GM23338 (cell line): ENCODE results near the gene FOXK2. TPM values are rescaled to one million over a fixed set of nuclear protein-coding genes. Genes with fewer than 3 reads are reported as not detected.
A peak's percentile ranks its signal among the peaks of the same experiment; 100 is the strongest.

ENCODE experiments used
- ATAC-seq: fragments of 200-7000 bp; cut with Tn5 transposase; 3 replicates; pipeline ENCODE4 v1.9.1; 2020
- DNase-seq: peaks from one replicate; pipeline ENCODE4 v3.0.0-alpha.2; 2015; ENCODE audit warnings: low spot score
- H2AFZ ChIP-seq: fragments of 200-600 bp; sonication (generic); 2 replicates; pipeline ENCODE4 v1.8.0; 2016; ENCODE audit warnings: antibody characterized with exemption, mild to moderate bottlenecking, moderate library complexity
- H3F3A ChIP-seq: fragments of 200-600 bp; sonication (generic); replicated peaks from 2 replicates; pipeline ENCODE4 v1.8.0; 2017; ENCODE audit warnings: antibody characterized with exemption, mixed run types, low read depth
- H3K27ac ChIP-seq: fragments of 200-600 bp; sonication (generic); 2 replicates; pipeline ENCODE4 v1.6.1; 2016; ENCODE audit warnings: low read depth
- H3K27me3 ChIP-seq: fragments of 200-600 bp; sonication (generic); 2 replicates; pipeline ENCODE4 v1.8.0; 2016; ENCODE audit warnings: mild to moderate bottlenecking, mixed run types, moderate library complexity; ENCODE audit not compliant: insufficient read depth
- H3K36me3 ChIP-seq: fragments of 200-600 bp; sonication (generic); 2 replicates; pipeline ENCODE4 v1.8.0; 2016; ENCODE audit warnings: mild to moderate bottlenecking; ENCODE audit not compliant: insufficient read depth
- H3K4me1 ChIP-seq: fragments of 200-600 bp; sonication (generic); 2 replicates; pipeline ENCODE4 v1.8.0; 2016; ENCODE audit warnings: mild to moderate bottlenecking, moderate library complexity; ENCODE audit not compliant: insufficient read depth
- H3K4me2 ChIP-seq: fragments of 200-600 bp; sonication (generic); 2 replicates; pipeline ENCODE4 v1.7.1; 2017; ENCODE audit warnings: mixed run types
- H3K4me3 ChIP-seq: fragments of 200-600 bp; sonication (generic); 2 replicates; pipeline ENCODE4 v1.6.1; 2016; ENCODE audit warnings: mixed run types
- H3K79me2 ChIP-seq: fragments of 200-600 bp; sonication (generic); replicated peaks from 2 replicates; pipeline ENCODE4 v1.8.0; 2017; ENCODE audit warnings: mild to moderate bottlenecking; ENCODE audit not compliant: insufficient read depth
- H3K9me2 ChIP-seq: fragments of 200-600 bp; sonication (generic); 2 replicates; pipeline ENCODE4 v1.8.0; 2017; ENCODE audit not compliant: insufficient read depth
- H4K20me1 ChIP-seq: fragments of 200-600 bp; sonication (generic); replicated peaks from 2 replicates; pipeline ENCODE4 v1.8.0; 2017; ENCODE audit warnings: mild to moderate bottlenecking; ENCODE audit not compliant: insufficient read depth
- H3K27ac Mint-ChIP-seq: 2 replicates; pipeline ENCODE4 v1.8.0; 2020; ENCODE audit warnings: inconsistent platforms, mild to moderate bottlenecking, moderate library complexity, mixed read lengths
- H3K27me3 Mint-ChIP-seq: 3 replicates; pipeline ENCODE4 v1.8.0; 2022; ENCODE audit warnings: low read depth, mild to moderate bottlenecking, moderate library complexity, mixed read lengths, inconsistent platforms; ENCODE audit not compliant: insufficient read depth, poor library complexity
- H3K36me3 Mint-ChIP-seq: 3 replicates; pipeline ENCODE4 v1.8.0; 2021; ENCODE audit warnings: low read depth, mild to moderate bottlenecking, inconsistent platforms, moderate library complexity, mixed read lengths
- H3K4me1 Mint-ChIP-seq: 3 replicates; pipeline ENCODE4 v1.8.0; 2020; ENCODE audit warnings: mild to moderate bottlenecking, inconsistent platforms, mixed read lengths
- H3K4me3 Mint-ChIP-seq: 3 replicates; pipeline ENCODE4 v1.8.0; 2021; ENCODE audit warnings: moderate library complexity, mild to moderate bottlenecking, inconsistent platforms, mixed read lengths
- H3K9me3 Mint-ChIP-seq: 3 replicates; pipeline ENCODE4 v1.8.0; 2020; ENCODE audit warnings: moderate library complexity, mild to moderate bottlenecking, inconsistent platforms, mixed read lengths
- CREB1 ChIP-seq: fragments of 250-450 bp; sonication (Bioruptor Pico); IDR thresholded peaks from 2 replicates; pipeline ENCODE4 v1.5.0; 2020; ENCODE audit warnings: low read depth, mild to moderate bottlenecking, moderate library complexity
- CTCF ChIP-seq, 2 experiments: fragments of 200-600 bp in 1 of 2; sonication (generic) in 1 of 2; conservative IDR thresholded peaks; 2 replicates each; pipeline versions ENCODE4 v1.5.1 to v1.6.1; 2016 to 2017; ENCODE audit warnings: antibody characterized with exemption in 2 of 2, low read depth in 2 of 2, mild to moderate bottlenecking in 2 of 2, moderate library complexity in 1 of 2
- EZH2 ChIP-seq: fragments of 200-600 bp; sonication (generic); IDR thresholded peaks from one replicate; pipeline ENCODE4 v1.8.0; 2017; ENCODE audit warnings: antibody characterized with exemption, mild to moderate bottlenecking, low read depth; ENCODE audit not compliant: unreplicated experiment
- EZH2phosphoT487 ChIP-seq: fragments of 200-600 bp; sonication (generic); IDR thresholded peaks from one replicate; pipeline ENCODE4 v1.8.1; 2018; ENCODE audit warnings: antibody characterized with exemption; ENCODE audit not compliant: unreplicated experiment
- JUNB ChIP-seq: IDR thresholded peaks from one replicate; pipeline ENCODE4 v1.6.1; 2016; ENCODE audit warnings: antibody characterized with exemption; ENCODE audit not compliant: unreplicated experiment
- NANOG ChIP-seq: IDR thresholded peaks from 2 replicates; pipeline ENCODE4 v1.6.1; 2016; ENCODE audit warnings: antibody characterized with exemption, borderline replicate concordance
- POLR2AphosphoS5 ChIP-seq: IDR thresholded peaks from 2 replicates; pipeline ENCODE4 v1.6.1; 2016; ENCODE audit warnings: antibody characterized with exemption, low read depth
- STAT1 ChIP-seq: IDR thresholded peaks from one replicate; pipeline ENCODE4 v1.6.1; 2016; ENCODE audit warnings: antibody characterized with exemption; ENCODE audit not compliant: unreplicated experiment
- ZNF114 ChIP-seq: fragments of 250-450 bp; sonication (Bioruptor Pico); IDR thresholded peaks from 2 replicates; pipeline ENCODE4 v1.5.0; 2020; ENCODE audit warnings: mild to moderate bottlenecking, moderate library complexity
- ZNF331 ChIP-seq: fragments of 250-450 bp; sonication (Bioruptor Pico); IDR thresholded peaks from 2 replicates; pipeline ENCODE4 v1.5.0; 2020; ENCODE audit warnings: low read depth, mild to moderate bottlenecking, moderate library complexity
- polyA plus RNA-seq: library from polyadenylated mRNA; unstranded; fragments of >200 nt; fragmentation: Nextera tagmentation; extraction: Ambion mirVana; gene quantifications from 2 replicates; pipeline ENCODE4 v1.2.1, GENCODE V29; 2016
- total RNA-seq: library from RNA; depleted of rRNA; stranded (reverse); fragments of >200 nt; shearing (Covaris generic); gene quantifications from 2 replicates; pipeline ENCODE4 v1.2.3, GENCODE V29; 2014
- TF ChIP-seq, protein P1 (sequence below): fragments of 250-450 bp; sonication (Bioruptor Pico); IDR thresholded peaks from 2 replicates; pipeline ENCODE4 v1.5.0; 2020; ENCODE audit warnings: mild to moderate bottlenecking, moderate library complexity
- TF ChIP-seq, protein P2 (sequence below): IDR thresholded peaks from 2 replicates; pipeline ENCODE4 v1.6.1; 2016; ENCODE audit warnings: antibody characterized with exemption
- TF ChIP-seq, protein P3 (sequence below): IDR thresholded peaks from one replicate; pipeline ENCODE4 v1.6.1; 2018; ENCODE audit warnings: antibody characterized with exemption; ENCODE audit not compliant: unreplicated experiment

FOXK2 gene
- total and polyA plus RNA-seq, 2 experiments from 2014 or later: 12.3 to 66.0 TPM

DNA sequence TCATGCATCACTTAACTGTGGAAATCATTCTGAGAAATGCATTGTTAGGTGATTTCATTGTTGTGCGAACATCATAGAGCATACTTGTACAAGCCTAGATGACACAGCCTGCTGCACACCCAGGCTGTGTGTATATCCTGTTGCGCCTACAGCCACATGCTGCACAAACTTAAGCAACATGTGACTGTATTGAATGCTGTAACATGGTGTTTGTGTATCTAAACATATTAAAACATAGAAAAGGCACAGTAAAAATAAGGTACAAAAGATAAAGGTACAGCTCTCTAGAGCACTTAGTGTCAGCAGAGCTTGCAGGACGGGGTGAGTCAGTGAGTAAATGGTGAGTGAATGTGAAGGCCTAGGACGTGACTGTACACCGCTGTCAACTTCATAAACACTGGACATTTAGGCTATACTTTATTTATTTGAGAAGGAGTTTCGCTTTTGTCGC, 11.9 kb downstream of the FOXK2 start:
- Histone ChIP-seq H3K4me1 (peaks cover 19% of the 10 kb centered on the region), H3K4me3 (no peak overlapping the region), H3K79me2 (peaks cover 100% of the 10 kb centered on the region), H3K27ac (no peak overlapping the region), H3K4me2 (no peak overlapping the region), H3F3A (0 out of 2 replicates have a peak, but pooled peaks cover 8% of the 10 kb centered on the region), H3K27me3 (no peaks in the 10 kb centered on the region), H4K20me1 (peaks cover 70% of the 10 kb centered on the region), H3K36me3 (no peaks in the 10 kb centered on the region), H2AFZ (no peak overlapping the region), H3K9me2 (no peaks in the 10 kb centered on the region)
- Mint-ChIP-seq H3K9me3 (no peaks in the 10 kb centered on the region), H3K4me3 (no peak overlapping the region), H3K27me3 (peaks cover 10% of the 10 kb centered on the region), H3K36me3 (no peaks in the 10 kb centered on the region), H3K4me1 (peaks cover 42% of the 10 kb centered on the region), H3K27ac (peak overlapping the region; percentile 72)
- TF ChIP-seq ZNF114 (no peak), POLR2AphosphoS5 (no peak), EZH2 (no peak), CTCF (conservative IDR thresholded peaks at IDR 0.05; ENCODE audit: low read depth in 2 of 2) (no peak), NANOG (no peak), ZNF331 (CRISPR knock-in tag) (no peak), CREB1 (no peak), STAT1 (no peak), JUNB (no peak), EZH2phosphoT487 (no peak)
- TF ChIP-seq, protein P1, sequence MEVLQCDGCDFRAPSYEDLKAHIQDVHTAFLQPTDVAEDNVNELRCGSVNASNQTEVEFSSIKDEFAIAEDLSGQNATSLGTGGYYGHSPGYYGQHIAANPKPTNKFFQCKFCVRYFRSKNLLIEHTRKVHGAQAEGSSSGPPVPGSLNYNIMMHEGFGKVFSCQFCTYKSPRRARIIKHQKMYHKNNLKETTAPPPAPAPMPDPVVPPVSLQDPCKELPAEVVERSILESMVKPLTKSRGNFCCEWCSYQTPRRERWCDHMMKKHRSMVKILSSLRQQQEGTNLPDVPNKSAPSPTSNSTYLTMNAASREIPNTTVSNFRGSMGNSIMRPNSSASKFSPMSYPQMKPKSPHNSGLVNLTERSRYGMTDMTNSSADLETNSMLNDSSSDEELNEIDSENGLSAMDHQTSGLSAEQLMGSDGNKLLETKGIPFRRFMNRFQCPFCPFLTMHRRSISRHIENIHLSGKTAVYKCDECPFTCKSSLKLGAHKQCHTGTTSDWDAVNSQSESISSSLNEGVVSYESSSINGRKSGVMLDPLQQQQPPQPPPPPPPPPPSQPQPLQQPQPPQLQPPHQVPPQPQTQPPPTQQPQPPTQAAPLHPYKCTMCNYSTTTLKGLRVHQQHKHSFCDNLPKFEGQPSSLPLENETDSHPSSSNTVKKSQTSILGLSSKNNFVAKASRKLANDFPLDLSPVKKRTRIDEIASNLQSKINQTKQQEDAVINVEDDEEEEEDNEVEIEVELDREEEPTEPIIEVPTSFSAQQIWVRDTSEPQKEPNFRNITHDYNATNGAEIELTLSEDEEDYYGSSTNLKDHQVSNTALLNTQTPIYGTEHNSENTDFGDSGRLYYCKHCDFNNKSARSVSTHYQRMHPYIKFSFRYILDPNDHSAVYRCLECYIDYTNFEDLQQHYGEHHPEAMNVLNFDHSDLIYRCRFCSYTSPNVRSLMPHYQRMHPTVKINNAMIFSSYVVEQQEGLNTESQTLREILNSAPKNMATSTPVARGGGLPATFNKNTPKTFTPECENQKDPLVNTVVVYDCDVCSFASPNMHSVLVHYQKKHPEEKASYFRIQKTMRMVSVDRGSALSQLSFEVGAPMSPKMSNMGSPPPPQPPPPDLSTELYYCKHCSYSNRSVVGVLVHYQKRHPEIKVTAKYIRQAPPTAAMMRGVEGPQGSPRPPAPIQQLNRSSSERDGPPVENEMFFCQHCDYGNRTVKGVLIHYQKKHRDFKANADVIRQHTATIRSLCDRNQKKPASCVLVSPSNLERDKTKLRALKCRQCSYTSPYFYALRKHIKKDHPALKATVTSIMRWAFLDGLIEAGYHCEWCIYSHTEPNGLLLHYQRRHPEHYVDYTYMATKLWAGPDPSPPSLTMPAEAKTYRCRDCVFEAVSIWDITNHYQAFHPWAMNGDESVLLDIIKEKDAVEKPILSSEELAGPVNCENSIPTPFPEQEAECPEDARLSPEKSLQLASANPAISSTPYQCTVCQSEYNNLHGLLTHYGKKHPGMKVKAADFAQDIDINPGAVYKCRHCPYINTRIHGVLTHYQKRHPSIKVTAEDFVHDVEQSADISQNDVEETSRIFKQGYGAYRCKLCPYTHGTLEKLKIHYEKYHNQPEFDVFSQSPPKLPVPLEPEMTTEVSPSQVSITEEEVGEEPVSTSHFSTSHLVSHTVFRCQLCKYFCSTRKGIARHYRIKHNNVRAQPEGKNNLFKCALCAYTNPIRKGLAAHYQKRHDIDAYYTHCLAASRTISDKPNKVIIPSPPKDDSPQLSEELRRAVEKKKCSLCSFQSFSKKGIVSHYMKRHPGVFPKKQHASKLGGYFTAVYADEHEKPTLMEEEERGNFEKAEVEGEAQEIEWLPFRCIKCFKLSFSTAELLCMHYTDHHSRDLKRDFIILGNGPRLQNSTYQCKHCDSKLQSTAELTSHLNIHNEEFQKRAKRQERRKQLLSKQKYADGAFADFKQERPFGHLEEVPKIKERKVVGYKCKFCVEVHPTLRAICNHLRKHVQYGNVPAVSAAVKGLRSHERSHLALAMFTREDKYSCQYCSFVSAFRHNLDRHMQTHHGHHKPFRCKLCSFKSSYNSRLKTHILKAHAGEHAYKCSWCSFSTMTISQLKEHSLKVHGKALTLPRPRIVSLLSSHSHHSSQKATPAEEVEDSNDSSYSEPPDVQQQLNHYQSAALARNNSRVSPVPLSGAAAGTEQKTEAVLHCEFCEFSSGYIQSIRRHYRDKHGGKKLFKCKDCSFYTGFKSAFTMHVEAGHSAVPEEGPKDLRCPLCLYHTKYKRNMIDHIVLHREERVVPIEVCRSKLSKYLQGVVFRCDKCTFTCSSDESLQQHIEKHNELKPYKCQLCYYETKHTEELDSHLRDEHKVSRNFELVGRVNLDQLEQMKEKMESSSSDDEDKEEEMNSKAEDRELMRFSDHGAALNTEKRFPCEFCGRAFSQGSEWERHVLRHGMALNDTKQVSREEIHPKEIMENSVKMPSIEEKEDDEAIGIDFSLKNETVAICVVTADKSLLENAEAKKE: no peak
- TF ChIP-seq, protein P2, sequence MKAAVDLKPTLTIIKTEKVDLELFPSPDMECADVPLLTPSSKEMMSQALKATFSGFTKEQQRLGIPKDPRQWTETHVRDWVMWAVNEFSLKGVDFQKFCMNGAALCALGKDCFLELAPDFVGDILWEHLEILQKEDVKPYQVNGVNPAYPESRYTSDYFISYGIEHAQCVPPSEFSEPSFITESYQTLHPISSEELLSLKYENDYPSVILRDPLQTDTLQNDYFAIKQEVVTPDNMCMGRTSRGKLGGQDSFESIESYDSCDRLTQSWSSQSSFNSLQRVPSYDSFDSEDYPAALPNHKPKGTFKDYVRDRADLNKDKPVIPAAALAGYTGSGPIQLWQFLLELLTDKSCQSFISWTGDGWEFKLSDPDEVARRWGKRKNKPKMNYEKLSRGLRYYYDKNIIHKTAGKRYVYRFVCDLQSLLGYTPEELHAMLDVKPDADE: no peak
- TF ChIP-seq, protein P3, sequence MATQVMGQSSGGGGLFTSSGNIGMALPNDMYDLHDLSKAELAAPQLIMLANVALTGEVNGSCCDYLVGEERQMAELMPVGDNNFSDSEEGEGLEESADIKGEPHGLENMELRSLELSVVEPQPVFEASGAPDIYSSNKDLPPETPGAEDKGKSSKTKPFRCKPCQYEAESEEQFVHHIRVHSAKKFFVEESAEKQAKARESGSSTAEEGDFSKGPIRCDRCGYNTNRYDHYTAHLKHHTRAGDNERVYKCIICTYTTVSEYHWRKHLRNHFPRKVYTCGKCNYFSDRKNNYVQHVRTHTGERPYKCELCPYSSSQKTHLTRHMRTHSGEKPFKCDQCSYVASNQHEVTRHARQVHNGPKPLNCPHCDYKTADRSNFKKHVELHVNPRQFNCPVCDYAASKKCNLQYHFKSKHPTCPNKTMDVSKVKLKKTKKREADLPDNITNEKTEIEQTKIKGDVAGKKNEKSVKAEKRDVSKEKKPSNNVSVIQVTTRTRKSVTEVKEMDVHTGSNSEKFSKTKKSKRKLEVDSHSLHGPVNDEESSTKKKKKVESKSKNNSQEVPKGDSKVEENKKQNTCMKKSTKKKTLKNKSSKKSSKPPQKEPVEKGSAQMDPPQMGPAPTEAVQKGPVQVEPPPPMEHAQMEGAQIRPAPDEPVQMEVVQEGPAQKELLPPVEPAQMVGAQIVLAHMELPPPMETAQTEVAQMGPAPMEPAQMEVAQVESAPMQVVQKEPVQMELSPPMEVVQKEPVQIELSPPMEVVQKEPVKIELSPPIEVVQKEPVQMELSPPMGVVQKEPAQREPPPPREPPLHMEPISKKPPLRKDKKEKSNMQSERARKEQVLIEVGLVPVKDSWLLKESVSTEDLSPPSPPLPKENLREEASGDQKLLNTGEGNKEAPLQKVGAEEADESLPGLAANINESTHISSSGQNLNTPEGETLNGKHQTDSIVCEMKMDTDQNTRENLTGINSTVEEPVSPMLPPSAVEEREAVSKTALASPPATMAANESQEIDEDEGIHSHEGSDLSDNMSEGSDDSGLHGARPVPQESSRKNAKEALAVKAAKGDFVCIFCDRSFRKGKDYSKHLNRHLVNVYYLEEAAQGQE: no peak
- DNase-seq (no peak), ATAC-seq (no peak)
